Neural cell (in vitro differentiated cells): Measurements from ENCODE around the gene PHACTR1. TPM values are rescaled to one million over a fixed set of nuclear protein-coding genes. Genes with fewer than 3 reads are reported as not detected.

Experiments
- H2AFZ ChIP-seq: fragments of 200-600, 300-800 bp; sonication (generic), shearing (Covaris generic); 2 replicates; pipeline ENCODE4 v1.6.0; 2014; ENCODE audit warnings: low read depth, mild to moderate bottlenecking, antibody characterized with exemption, low read length, moderate library complexity
- H3F3A ChIP-seq: fragments of 200-600 bp; shearing (Covaris generic); 2 replicates; pipeline ENCODE4 v1.6.1; 2016; ENCODE audit warnings: mild to moderate bottlenecking, moderate library complexity, mixed read lengths, antibody characterized with exemption, low read length; ENCODE audit not compliant: insufficient read depth, poor library complexity, severe bottlenecking
- H3K27ac ChIP-seq: fragments of 200-600, 300-800 bp; sonication (generic), shearing (Covaris generic); 2 replicates; pipeline ENCODE4 v1.5.1; 2014; ENCODE audit warnings: mild to moderate bottlenecking, low read length, moderate library complexity
- H3K27me3 ChIP-seq: fragments of 300-800, 200-600 bp; sonication (generic), shearing (Covaris generic); 2 replicates; pipeline ENCODE4 v1.6.0; 2014; ENCODE audit warnings: mild to moderate bottlenecking, low read depth, low read length, moderate library complexity; ENCODE audit not compliant: insufficient read depth
- H3K36me3 ChIP-seq: fragments of 300-800, 200-600 bp; sonication (generic), shearing (Covaris generic); 2 replicates; pipeline ENCODE4 v1.5.1; 2014; ENCODE audit warnings: mild to moderate bottlenecking, antibody characterized with exemption, low read length, moderate library complexity; ENCODE audit not compliant: insufficient read depth
- H3K4me2 ChIP-seq: fragments of 300-800, 200-600 bp; sonication (generic), shearing (Covaris generic); 2 replicates; pipeline ENCODE4 v1.6.0; 2014; ENCODE audit warnings: mild to moderate bottlenecking, low read length
- H3K4me3 ChIP-seq: fragments of 300-800, 200-600 bp; sonication (generic), shearing (Covaris generic); 2 replicates; pipeline ENCODE4 v1.5.1; 2014; ENCODE audit warnings: mild to moderate bottlenecking, low read length, moderate library complexity
- H3K79me2 ChIP-seq: fragments of 200-600 bp; shearing (Covaris generic); replicated peaks from 2 replicates; pipeline ENCODE4 v1.6.0; 2014; ENCODE audit warnings: mild to moderate bottlenecking, low read length, moderate library complexity; ENCODE audit not compliant: insufficient read depth
- H3K9ac ChIP-seq: fragments of 300-800, 200-600 bp; sonication (generic), shearing (Covaris generic); 2 replicates; pipeline ENCODE4 v1.6.1; 2016; ENCODE audit warnings: mild to moderate bottlenecking, low read length, mixed read lengths
- H3K9me2 ChIP-seq: fragments of 200-600 bp; shearing (Covaris generic); 2 replicates; pipeline ENCODE4 v1.6.1; 2016; ENCODE audit warnings: mild to moderate bottlenecking, low read length, mixed read lengths; ENCODE audit not compliant: insufficient read depth
- H3K9me3 ChIP-seq: fragments of 200-600, 300-800 bp; sonication (generic), shearing (Covaris generic); 2 replicates; pipeline ENCODE4 v1.6.1; 2016; ENCODE audit warnings: mild to moderate bottlenecking, mixed run types, low read length, moderate library complexity, mixed read lengths
- H4K20me1 ChIP-seq: fragments of 200-600 bp; shearing (Covaris generic); 2 replicates; pipeline ENCODE4 v1.6.1; 2016; ENCODE audit warnings: mild to moderate bottlenecking, mixed run types; ENCODE audit not compliant: insufficient read depth
- CTCF ChIP-seq: fragments of 450-650 bp; IDR thresholded peaks from 2 replicates; pipeline ENCODE4 v1.5.1; 2014; ENCODE audit warnings: antibody characterized with exemption, mild to moderate bottlenecking, moderate library complexity; ENCODE audit not compliant: poor library complexity, severe bottlenecking
- EP300 ChIP-seq: fragments of 450-650 bp; conservative IDR thresholded peaks from 2 replicates; pipeline ENCODE4 v1.6.1; 2014; ENCODE audit warnings: antibody characterized with exemption, mild to moderate bottlenecking, moderate library complexity; ENCODE audit not compliant: poor library complexity, severe bottlenecking
- EZH2 ChIP-seq: fragments of 200-600, 300-800 bp; shearing (Covaris generic), sonication (generic); IDR thresholded peaks from 2 replicates; pipeline ENCODE4 v1.6.1; 2014; ENCODE audit warnings: antibody characterized with exemption, low read length, borderline replicate concordance, mild to moderate bottlenecking; ENCODE audit not compliant: insufficient read depth, poor library complexity, severe bottlenecking
- MXI1 ChIP-seq: fragments of 450-650 bp; conservative IDR thresholded peaks from 2 replicates; pipeline ENCODE4 v1.6.1; 2014; ENCODE audit warnings: antibody characterized with exemption, mild to moderate bottlenecking; ENCODE audit not compliant: poor library complexity, severe bottlenecking
- POLR2AphosphoS5 ChIP-seq: IDR thresholded peaks from 2 replicates; pipeline ENCODE4 v1.6.1; 2012
- RAD21 ChIP-seq: fragments of 450-650 bp; conservative IDR thresholded peaks from 2 replicates; pipeline ENCODE4 v1.6.1; 2014; ENCODE audit warnings: antibody characterized with exemption, mild to moderate bottlenecking, moderate library complexity
- REST ChIP-seq: IDR thresholded peaks from 2 replicates; pipeline ENCODE4 v1.6.1; 2012; ENCODE audit warnings: borderline replicate concordance
- SMC3 ChIP-seq: fragments of 450-650 bp; conservative IDR thresholded peaks from 2 replicates; pipeline ENCODE4 v1.6.1; 2014; ENCODE audit warnings: antibody characterized with exemption, mild to moderate bottlenecking, moderate library complexity; ENCODE audit not compliant: poor library complexity
- TAF1 ChIP-seq: IDR thresholded peaks from 2 replicates; pipeline ENCODE4 v1.6.1; 2012; ENCODE audit warnings: low read depth
- polyA plus RNA-seq: library from polyadenylated mRNA; depleted of rRNA; stranded (reverse); fragments of >200 nt; gene quantifications from 2 replicates; pipeline ENCODE4 v1.2.3, GENCODE V29; 2014

The PHACTR1 gene
- polyA plus RNA-seq, 1 donor from 2014 or later, result 7.8 TPM

GRCh38 chr6:13094781-13095425 lies 378.3 kb downstream of the PHACTR1 start:
- TF ChIP-seq EZH2 (no peak), SMC3 (no peak), EP300 (no peak)
- H4K20me1 ChIP-seq, result no peaks in the 10 kb centered on the region

DNA sequence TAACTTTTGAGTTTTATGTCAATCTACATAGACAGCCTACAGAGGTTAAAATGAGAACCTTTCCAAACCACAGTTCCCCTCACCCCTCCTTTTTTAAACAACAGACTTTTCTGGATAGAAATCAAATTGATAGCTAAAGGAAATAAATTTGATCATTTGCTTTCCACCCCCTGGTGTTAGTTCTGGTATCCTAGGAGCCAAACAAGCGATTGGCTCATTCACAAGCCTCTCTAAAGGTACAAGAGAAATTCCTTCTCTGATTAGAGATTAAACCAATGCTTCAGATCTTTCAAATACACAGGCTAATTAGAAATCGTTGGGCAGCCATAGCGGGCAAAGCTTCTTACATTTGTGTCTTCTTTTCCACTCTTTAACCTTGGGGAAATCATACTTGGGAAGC lies 379.5 kb downstream of the PHACTR1 start:
- H3K9me3 ChIP-seq, result no peaks in the 10 kb centered on the region
- no peak overlapping the region for H3K4me3 ChIP-seq
- TF ChIP-seq REST (no peak), TAF1 (no peak), POLR2AphosphoS5 (no peak), CTCF (no peak), SMC3 (no peak), MXI1 (no peak), EZH2 (no peak), EP300 (no peak), RAD21 (no peak)
- no peak overlapping the region for H3K4me2 ChIP-seq
- no peaks in the 10 kb centered on the region for H4K20me1 ChIP-seq
- no peak overlapping the region for H2AFZ ChIP-seq
- H3K36me3 ChIP-seq, result no peaks in the 10 kb centered on the region
- H3K27me3 ChIP-seq, result no peaks in the 10 kb centered on the region
- H3F3A ChIP-seq, result no peaks in the 10 kb centered on the region
- no peak overlapping the region for H3K9ac ChIP-seq
- H3K9me2 ChIP-seq, result no peaks in the 10 kb centered on the region
- no peaks in the 10 kb centered on the region for H3K79me2 ChIP-seq
- no peak overlapping the region for H3K27ac ChIP-seq

More at GRCh38 chr6:13094781-13095425, 378.3 kb downstream of the PHACTR1 start:
- no peak overlapping the region for H3K4me2 ChIP-seq
- no peak overlapping the region for H2AFZ ChIP-seq
- no peak overlapping the region for H3K27ac ChIP-seq
- H3K9me2 ChIP-seq, result no peaks in the 10 kb centered on the region
- no peaks in the 10 kb centered on the region for H3F3A ChIP-seq
- H3K9me3 ChIP-seq, result no peaks in the 10 kb centered on the region
- no peaks in the 10 kb centered on the region for H3K79me2 ChIP-seq
- no peak overlapping the region for H3K9ac ChIP-seq
- H3K36me3 ChIP-seq, result no peaks in the 10 kb centered on the region
- H3K27me3 ChIP-seq, result no peaks in the 10 kb centered on the region
- H3K4me3 ChIP-seq, result no peak overlapping the region
